GM19239 (cell line): Measurements from ENCODE around the gene ERBB4.

Experiments used
- DNase-seq: peaks from one replicate; pipeline ENCODE4 v3.0.0; 2011; ENCODE audit warnings: low spot score; ENCODE audit not compliant: insufficient read length
- FAIRE-seq: peaks from 2 replicates; lab custom pipeline; 2011; peaks lifted over from hg19 to GRCh38; lab: Jason Lieb, UNC

Gene ERBB4

GRCh38 chr2:212538305-212539071 is at the start of gene ERBB4:
Gene ERBB4 (minus strand): TSS chr2:212538802. CDS start chr2:212538530, 272 bp downstream.
- FAIRE-seq (no peak), DNase-seq (no peak)

DNA sequence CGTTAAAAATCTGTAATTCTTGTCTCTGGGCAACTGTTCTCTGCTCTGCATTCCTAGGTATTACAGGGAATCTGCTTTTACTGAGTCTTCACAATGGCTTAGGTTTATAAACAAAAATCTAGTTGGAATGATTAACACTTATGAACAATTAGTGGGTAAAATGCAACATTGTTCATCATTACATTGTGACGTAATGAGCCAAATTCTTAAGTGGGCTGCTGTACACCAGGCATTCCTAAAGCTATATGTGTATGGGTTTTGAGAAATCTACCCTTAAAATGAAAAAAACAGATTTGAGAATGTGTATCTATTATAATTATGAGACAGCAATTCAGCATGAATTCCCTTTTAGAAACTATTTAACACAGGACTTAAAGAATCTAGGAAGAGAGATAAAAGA is 41.5 kb upstream of the ERBB4 start:
- DNase-seq = no peak
- no peak for FAIRE-seq

- DNase-seq = no peak
- FAIRE-seq = no peak
Observed at GRCh38 chr2:212556296-212556695, 17.7 kb upstream of the ERBB4 start.

DNA sequence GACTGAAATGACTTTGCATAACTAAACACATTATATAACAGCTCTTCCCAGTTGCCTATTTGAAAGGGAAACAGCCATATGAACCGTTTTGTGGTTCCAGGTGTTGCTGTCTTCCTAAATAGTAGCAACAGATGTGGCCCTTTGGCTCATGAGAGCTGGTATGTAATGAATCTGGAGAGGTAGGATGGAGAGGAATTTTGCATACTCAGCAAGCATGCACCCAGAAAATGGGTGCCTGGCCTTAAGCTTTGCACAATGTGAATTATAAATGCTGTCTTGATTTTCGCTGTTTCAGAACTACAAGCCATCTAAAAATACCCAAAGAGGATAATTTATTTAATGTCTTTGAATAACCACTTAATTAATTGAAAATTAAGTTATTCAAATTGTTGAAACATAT is 15.6 kb upstream of the ERBB4 start:
- no peak for FAIRE-seq
- DNase-seq = no peak

DNA sequence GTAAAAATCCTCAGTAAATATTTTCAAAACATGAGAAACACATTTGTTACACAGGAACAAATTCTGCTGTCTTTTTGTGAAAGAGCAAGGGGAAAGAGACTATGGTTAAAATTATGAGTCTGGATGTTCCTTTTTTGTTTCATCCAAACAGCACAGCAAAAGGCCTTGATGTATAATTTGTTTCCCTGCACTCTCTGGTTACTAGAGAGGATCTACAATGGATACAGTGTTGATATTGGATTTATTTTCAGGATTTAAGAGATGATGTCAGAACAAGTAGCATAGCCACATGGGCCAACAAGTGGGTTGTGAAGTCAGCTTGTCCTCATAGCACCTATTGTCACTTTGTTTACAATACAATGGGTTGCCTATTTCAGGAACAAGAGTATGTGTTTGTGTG is 11.3 kb upstream of the ERBB4 start:
- no peak for FAIRE-seq
- DNase-seq = no peak

DNA sequence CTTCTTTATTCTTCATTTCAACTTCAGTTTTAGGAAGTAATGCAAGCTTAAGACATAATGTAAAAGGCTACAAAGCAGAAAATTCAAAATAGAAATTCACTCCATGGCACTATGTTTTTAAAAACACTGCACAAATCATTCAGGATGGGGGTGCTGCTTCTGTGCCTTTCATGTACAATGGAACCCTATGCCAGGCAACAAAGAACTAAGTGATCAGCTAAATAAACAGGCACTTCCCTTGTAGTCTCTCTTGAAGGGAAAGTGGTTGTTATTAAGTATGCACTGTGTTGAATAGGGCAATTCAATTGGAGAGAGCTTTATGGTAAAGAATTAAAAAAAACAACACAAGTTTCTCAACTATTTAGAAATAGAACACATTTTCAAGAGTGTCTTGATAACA is 10.9 kb upstream of the ERBB4 start:
- DNase-seq (no peak), FAIRE-seq (no peak)

- no peak for DNase-seq
- no peak for FAIRE-seq
Observed at GRCh38 chr2:212548455-212548819, 9.8 kb upstream of the ERBB4 start.

GRCh38 chr2:212547716-212548454 is 9.3 kb upstream of the ERBB4 start:
- DNase-seq (no peak), FAIRE-seq (no peak)

GRCh38 chr2:212546669-212547068 is 8.1 kb upstream of the ERBB4 start:
- no peak for FAIRE-seq
- no peak for DNase-seq

DNA sequence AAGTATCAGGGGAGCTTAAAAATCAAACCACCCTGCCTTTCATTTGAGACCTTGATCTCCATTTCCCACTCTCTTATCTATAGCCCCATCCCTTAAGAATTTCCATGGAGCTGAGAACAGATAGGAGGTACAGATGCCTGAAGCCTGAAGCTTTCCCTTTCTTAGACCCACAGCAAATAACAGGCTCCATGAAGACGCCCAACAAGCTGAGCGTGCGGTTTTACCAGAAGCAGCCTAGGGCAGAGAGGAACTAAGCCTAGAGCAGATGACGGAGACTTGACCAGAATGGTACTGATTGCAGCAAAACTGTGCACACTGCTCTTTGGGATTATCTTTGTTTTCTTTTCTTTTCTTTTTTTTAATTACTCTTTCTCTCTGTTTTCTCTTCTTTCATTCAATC is 1.7 kb upstream of the ERBB4 start:
- FAIRE-seq (no peak), DNase-seq (no peak)

GRCh38 chr2:212539072-212539880 is 674 bp upstream of the ERBB4 start:
- FAIRE-seq = no peak
- no peak for DNase-seq

GRCh38 chr2:212537726-212538304 is 787 bp downstream of the ERBB4 start:
- DNase-seq (no peak), FAIRE-seq (no peak)

DNA sequence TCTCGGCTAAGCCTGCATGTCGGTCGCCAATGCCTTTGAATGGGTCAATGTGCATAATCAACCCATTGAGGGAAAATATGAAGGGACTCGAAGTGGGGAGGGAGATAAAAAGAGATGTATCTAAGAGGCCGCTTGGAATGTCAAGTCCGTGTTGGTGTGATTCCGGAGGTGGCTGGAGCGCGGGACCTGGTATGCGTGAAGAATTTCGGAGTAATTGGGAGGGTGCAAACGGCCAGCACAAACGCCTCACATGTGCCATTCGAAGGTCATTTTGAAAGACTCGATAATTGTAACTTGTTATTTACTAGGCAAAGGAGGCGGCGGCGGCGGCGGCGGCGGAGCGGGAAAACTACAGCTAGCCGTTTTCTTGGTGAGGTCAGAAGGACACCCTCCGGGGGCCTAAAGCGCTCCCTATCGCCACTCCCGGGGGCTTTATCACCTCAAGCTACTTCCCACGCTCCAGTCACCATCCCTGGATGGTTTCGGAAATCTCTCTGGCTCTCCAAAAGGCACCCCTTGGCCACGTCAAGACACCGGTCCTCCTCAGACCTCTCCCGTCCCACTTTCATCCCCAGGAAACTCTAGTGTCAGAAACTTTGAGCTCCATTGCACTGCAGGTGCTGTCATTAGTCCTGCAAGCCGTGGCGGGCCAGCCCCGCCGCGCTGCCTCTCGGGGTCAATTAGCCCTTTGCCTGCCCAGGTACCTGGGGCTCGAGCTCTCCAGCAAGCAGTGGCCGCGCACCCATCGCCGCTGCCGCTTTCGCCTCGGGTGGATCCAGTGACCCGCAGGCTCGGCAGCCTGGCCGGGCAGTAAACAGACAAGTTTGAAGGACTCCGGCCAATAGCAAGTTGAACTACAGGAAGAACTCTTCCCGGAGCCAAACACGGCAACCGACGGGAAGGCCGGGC is 1.5 kb downstream of the ERBB4 start:
- FAIRE-seq = no peak
- DNase-seq = no peak

DNA sequence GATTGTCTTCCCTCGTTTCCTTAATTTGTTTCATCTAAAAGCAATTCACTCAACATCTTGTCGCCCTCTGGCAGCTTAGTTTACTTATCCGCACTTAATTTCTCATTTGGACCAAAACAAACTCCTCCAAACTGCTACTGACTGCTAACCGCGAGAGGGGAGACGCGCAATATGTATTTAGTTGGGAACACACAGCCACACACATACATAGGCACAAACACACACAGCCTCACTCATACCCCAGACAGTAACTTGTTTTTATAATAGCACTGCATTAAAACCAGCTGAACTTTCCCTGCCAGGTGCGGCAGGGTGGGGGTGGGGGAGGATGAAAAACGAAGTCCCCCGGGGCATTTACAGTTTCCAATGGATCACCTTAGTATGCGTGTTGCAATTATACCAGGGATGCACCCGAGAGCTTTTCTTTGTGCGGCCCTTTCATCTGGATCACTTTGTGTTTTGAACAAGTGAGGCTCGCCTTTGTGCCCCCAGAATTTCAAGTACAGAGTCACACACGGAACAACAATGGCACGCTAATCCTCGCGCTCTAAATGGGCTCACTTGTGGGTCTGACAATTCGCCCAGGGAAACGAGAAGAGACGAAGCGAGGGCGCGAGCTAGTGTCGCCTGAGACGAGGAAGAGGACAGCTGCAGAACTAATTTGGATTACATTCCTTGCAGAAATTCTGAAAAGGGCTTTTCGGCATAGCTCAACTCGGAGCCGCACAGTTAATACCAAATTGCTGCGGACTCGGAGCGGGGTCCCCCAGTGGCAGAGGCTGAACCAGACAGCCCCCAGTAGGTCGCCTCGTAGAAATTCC is 2.4 kb downstream of the ERBB4 start:
- DNase-seq (no peak), FAIRE-seq (no peak)

DNA sequence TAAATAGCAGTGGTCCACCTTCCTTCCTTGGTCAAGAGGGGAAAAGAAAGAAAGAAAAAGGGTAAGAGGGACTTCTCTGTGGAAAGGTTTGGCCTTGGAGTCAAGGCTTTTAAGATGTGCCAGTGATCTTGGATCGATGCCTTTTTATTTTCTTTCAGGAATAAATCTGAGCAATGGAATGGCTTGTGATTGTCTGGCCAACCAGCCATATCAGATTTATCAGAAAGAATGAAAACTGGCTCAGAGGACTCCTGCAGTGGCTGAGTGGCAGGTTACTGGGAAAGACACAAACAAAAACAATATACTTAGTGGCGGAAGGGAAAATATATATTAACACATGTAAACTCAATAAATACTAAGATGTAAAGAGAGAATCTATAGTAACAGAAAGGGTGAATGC is 4.3 kb downstream of the ERBB4 start:
- FAIRE-seq = no peak
- no peak for DNase-seq

DNA sequence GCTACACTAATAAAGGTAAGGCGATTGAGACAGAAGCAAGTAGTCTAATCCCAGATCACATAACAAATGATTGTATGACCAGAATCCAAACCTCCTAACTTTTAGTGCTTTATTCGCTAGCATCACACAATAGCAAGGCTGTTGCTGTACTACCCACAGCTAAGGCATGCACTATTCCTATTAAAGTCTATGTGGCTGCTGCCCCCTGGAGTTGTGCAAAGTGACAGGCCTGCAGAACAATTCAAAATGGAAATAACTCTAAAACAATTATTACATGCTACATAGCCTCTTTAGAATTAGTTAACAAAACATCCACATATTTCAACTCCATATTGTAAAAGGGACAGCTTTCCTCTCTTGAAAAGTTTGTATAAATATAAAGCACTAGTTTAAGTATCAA is 6.0 kb downstream of the ERBB4 start:
- FAIRE-seq (no peak), DNase-seq (no peak)

DNA sequence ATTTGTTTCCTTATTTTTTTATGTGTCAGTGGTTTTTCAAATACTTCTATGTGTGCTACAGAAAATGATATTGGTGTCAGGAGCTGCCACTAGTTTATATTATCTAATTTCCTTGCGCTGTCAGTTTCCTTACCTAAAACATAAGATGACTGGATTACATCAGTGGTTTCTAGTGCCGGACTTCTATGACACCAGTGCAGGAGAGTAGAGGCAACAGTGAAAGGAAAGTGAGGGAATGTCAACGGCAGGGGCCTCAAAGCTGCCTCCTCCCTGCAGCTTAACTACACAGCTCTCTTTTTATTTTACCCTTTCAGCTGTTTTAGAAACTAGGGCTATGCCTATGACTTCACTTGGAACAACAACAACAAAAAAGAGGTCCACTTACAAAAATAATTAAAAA is 6.5 kb downstream of the ERBB4 start:
- no peak for FAIRE-seq

GRCh38 chr2:212531499-212531898 is 7.1 kb downstream of the ERBB4 start:
- DNase-seq (no peak), FAIRE-seq (no peak)

More for the DNA sequence above, 6.5 kb downstream of the ERBB4 start:
- no peak for DNase-seq

- FAIRE-seq (no peak), DNase-seq (no peak)
Observed at GRCh38 chr2:212530991-212531390, 7.6 kb downstream of the ERBB4 start.
